Right atrium auricular region (tissue), 2 donors: ENCODE measurements around the gene ZBED6. TPM values are rescaled to one million over a fixed set of nuclear protein-coding genes. Genes with fewer than 3 reads are reported as not detected.
A peak's percentile ranks its signal among the peaks of the same experiment; 100 is the strongest.

Experiments
- DNase-seq: peaks from one replicate; pipeline ENCODE4 v3.0.0-alpha.2; 2019; ENCODE audit warnings: low spot score
- H3K27ac ChIP-seq, 2 donors: fragments of 200-600 bp; sonication (generic); 1 replicate in 1 of 2; 2 replicates in 1 of 2; pipeline ENCODE4 v1.5.1; 2016 to 2019
- H3K27me3 ChIP-seq, 2 donors: fragments of 200-600 bp; sonication (generic); one replicate each; pipeline versions ENCODE4 v1.5.1 to v1.6.0; 2017 to 2019
- H3K36me3 ChIP-seq: fragments of 200-600 bp; sonication (generic); one replicate; pipeline ENCODE4 v1.5.1; 2016
- H3K4me1 ChIP-seq, 2 donors: fragments of 200-600 bp; sonication (generic); one replicate each; pipeline versions ENCODE4 v1.5.1 to v1.6.0; 2017 to 2019
- H3K4me3 ChIP-seq, 2 donors: fragments of 200-600 bp; sonication (generic); 1 replicate in 1 of 2; 2 replicates in 1 of 2; pipeline ENCODE4 v1.5.1; 2017 to 2019; ENCODE audit warnings: mild to moderate bottlenecking in 1 of 2, moderate library complexity in 1 of 2
- H3K9me3 ChIP-seq, 2 donors: fragments of 200-600 bp; sonication (generic); one replicate each; pipeline ENCODE4 v1.5.1; 2019
- CTCF ChIP-seq, 2 donors: fragments of 200-600 bp; sonication (generic); IDR thresholded peaks; one replicate each; pipeline ENCODE4 v1.5.1; 2019; ENCODE audit warnings: antibody characterized with exemption in 2 of 2
- total RNA-seq, 2 donors: library from RNA; depleted of rRNA; stranded (reverse); fragments of >200 nt; gene quantifications; one replicate each; pipeline ENCODE4 v1.1.0, GENCODE V29; 2016

The ZBED6 gene
- total RNA-seq, 2 donors from 2014 or later: 8.6 to 13.4 TPM

- no peaks in the 10 kb centered on the region for H3K27me3 ChIP-seq
- peak overlapping the region; percentile 94 to 97 for H3K27ac ChIP-seq
- no peaks in the 10 kb centered on the region for H3K36me3 ChIP-seq
- no peak for TF ChIP-seq CTCF (IDR thresholded peaks at IDR 0.05)
- DNase-seq: no peak
- H3K4me3 ChIP-seq: peak overlapping the region; percentile 65 to 73
- H3K4me1 ChIP-seq: peaks cover 0 to 40% of the 10 kb centered on the region in 2 donors
- H3K9me3 ChIP-seq: no peaks in the 10 kb centered on the region
Measured at GRCh38 chr1:203794764-203795440, 521 bp upstream of the ZBED6 start.

GRCh38 chr1:203796236-203796605, 798 bp downstream of the ZBED6 start:
- Histone ChIP-seq H3K27me3 (no peaks in the 10 kb centered on the region), H3K4me1 (peaks cover 0 to 53% of the 10 kb centered on the region in 2 donors), H3K36me3 (no peaks in the 10 kb centered on the region), H3K9me3 (no peaks in the 10 kb centered on the region), H3K4me3 (peak overlapping the region; percentile 65 to 73), H3K27ac (peak overlapping the region; percentile 94 to 97)
- DNase-seq: no peak
- no peak for TF ChIP-seq CTCF (IDR thresholded peaks at IDR 0.05)

GRCh38 chr1:203797216-203797615, 1.8 kb downstream of the ZBED6 start:
- Histone ChIP-seq H3K9me3 (no peaks in the 10 kb centered on the region), H3K36me3 (no peaks in the 10 kb centered on the region), H3K27me3 (no peaks in the 10 kb centered on the region), H3K4me3 (no peak overlapping the region), H3K4me1 (peaks cover 0 to 55% of the 10 kb centered on the region in 2 donors), H3K27ac (no peak overlapping the region)
- DNase-seq: no peak
- no peak for TF ChIP-seq CTCF (IDR thresholded peaks at IDR 0.05)

- Histone ChIP-seq H3K27me3 (no peaks in the 10 kb centered on the region), H3K27ac (no peak overlapping the region), H3K9me3 (no peaks in the 10 kb centered on the region), H3K4me1 (peaks cover 0 to 55% of the 10 kb centered on the region in 2 donors), H3K36me3 (no peaks in the 10 kb centered on the region), H3K4me3 (no peak overlapping the region)
- TF ChIP-seq CTCF (IDR thresholded peaks at IDR 0.05): no peak
- no peak for DNase-seq
Measured at GRCh38 chr1:203797948-203798655, 2.7 kb downstream of the ZBED6 start.

GRCh38 chr1:203799157-203799556, 3.7 kb downstream of the ZBED6 start:
- H3K4me3 ChIP-seq: no peak overlapping the region
- H3K9me3 ChIP-seq: no peaks in the 10 kb centered on the region
- peaks cover 0 to 55% of the 10 kb centered on the region in 2 donors for H3K4me1 ChIP-seq
- peaks cover 8% of the 10 kb centered on the region for H3K36me3 ChIP-seq
- no peak overlapping the region for H3K27ac ChIP-seq
- no peaks in the 10 kb centered on the region for H3K27me3 ChIP-seq
- TF ChIP-seq CTCF (IDR thresholded peaks at IDR 0.05): no peak
- DNase-seq: no peak
